ENCODE results near the gene DAB1. TPM values are rescaled to one million over a fixed set of nuclear protein-coding genes. Genes with fewer than 3 reads are reported as not detected.

DAB1 gene
- total RNA-seq, 1 donor from 2014 or later: 0.25 TPM

DNA sequence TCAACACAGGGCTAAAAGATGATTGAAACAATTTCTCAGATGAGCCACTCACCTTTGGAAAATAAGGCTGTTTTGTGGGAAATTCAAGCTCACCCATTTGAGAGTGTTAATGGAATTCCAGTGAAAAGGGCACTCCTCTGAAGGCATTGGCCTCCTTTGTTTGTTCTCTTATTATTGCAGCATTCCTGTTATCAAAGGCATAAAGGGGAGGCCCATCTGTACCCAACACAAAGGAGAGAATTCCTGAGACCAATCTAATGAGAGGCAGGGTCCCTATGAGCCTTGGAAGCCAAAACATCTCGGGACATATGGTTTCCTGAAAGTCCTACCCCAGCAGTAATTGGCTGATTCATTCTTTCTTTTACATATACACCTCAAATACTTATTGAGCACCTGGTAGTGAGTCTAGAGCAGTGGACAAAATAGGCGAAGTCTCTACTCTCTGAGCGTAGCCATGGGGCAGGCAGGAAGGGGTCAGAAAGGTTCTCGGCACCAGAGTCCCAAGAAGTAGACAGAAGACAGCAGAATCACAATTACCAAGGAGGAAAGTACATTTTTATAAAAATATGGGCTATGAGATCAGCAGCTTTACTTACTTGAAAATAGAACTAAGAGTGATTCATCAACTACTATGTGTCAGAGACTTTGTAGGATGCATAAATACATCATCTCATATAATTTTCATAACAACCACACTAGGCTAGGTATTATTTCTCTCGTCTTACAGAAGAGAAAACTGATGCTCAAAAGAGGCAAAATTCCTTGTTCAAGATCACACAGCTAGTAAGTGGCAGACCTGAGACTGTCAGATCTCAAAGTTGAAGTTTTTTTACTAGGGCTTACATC is 218.7 kb downstream of the DAB1 start:
- no peak for DNase-seq (ENCODE audit: low read depth)
- no peak for TF ChIP-seq CTCF (IDR thresholded peaks at IDR 0.05; ENCODE audit: insufficient read depth, low read length, poor library complexity, severe bottlenecking)
- no peaks in the 10 kb centered on the region for H3K27me3 ChIP-seq (ENCODE audit: control insufficient read depth, insufficient read depth, low read length)
- H3K4me3 ChIP-seq (ENCODE audit: low read depth, low read length): no peak overlapping the region
- no peaks in the 10 kb centered on the region for H3K36me3 ChIP-seq (ENCODE audit: control insufficient read depth, insufficient read depth, low read length)

GRCh38 chr1:57204091-57204490 is 219.8 kb downstream of the DAB1 start:
- Histone ChIP-seq H3K27me3 (ENCODE audit: control insufficient read depth, insufficient read depth, low read length) (no peaks in the 10 kb centered on the region), H3K36me3 (ENCODE audit: control insufficient read depth, insufficient read depth, low read length) (no peaks in the 10 kb centered on the region), H3K4me3 (ENCODE audit: low read depth, low read length) (no peak overlapping the region)
- DNase-seq (ENCODE audit: low read depth): no peak
- no peak for TF ChIP-seq CTCF (IDR thresholded peaks at IDR 0.05; ENCODE audit: insufficient read depth, low read length, poor library complexity, severe bottlenecking)

- no peaks in the 10 kb centered on the region for H3K27me3 ChIP-seq (ENCODE audit: control insufficient read depth, insufficient read depth, low read length)
- no peaks in the 10 kb centered on the region for H3K36me3 ChIP-seq (ENCODE audit: control insufficient read depth, insufficient read depth, low read length)
- DNase-seq (ENCODE audit: low read depth): no peak
- TF ChIP-seq CTCF (IDR thresholded peaks at IDR 0.05; ENCODE audit: insufficient read depth, low read length, poor library complexity, severe bottlenecking): no peak
- H3K4me3 ChIP-seq (ENCODE audit: low read depth, low read length): no peak overlapping the region
These were observed 221.6 kb downstream of the DAB1 start for GRCh38 chr1:57202241-57202640.

DNA sequence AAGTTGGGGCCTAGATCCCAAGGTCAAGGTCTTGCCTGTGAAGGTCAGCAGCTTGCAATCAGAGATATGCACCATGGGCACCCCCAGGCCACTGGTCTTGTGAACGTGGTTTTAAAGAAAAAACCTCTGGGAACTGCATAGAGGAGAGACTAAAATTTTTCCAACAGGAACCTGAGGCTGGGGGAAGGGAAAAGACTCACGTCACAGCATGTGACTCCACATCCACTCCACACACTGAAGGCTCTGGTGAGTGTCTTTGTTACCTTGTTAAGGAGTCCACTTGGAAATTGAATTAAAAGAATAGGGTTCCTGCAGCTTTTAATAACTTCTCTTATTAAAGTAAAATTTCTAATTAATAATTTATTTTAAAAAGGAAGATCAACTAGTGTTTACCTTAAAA is 224.9 kb downstream of the DAB1 start:
- Histone ChIP-seq H3K36me3 (ENCODE audit: control insufficient read depth, insufficient read depth, low read length) (no peaks in the 10 kb centered on the region), H3K27me3 (ENCODE audit: control insufficient read depth, insufficient read depth, low read length) (no peaks in the 10 kb centered on the region), H3K4me3 (ENCODE audit: low read depth, low read length) (no peak overlapping the region)
- DNase-seq (ENCODE audit: low read depth): no peak
- TF ChIP-seq CTCF (IDR thresholded peaks at IDR 0.05; ENCODE audit: insufficient read depth, low read length, poor library complexity, severe bottlenecking): no peak

DNA sequence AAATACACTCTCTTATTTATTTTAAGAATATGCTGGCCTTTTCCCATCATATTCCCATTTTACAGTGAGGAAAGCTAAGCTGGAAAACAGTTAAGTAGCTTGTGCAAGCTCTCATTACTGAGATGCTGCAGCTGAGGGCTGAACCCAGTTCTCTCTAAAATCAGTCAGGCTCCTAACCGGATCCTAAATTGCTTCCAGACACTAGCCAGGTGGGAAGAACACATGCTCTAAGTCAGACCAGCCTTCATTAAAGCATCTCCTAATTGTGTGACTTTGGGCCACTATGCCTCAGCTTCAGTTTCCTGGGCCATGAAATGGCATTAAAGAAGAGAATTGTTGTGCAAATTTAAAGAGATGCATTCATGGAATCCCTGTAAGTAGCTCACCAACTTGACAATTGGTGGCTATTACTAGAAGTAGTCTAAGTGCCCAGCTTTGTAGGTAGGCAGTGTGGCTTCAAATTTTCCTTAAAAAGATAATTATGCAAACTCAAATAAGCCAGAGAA is 228.4 kb downstream of the DAB1 start:
- Histone ChIP-seq H3K27me3 (ENCODE audit: control insufficient read depth, insufficient read depth, low read length) (no peaks in the 10 kb centered on the region), H3K36me3 (ENCODE audit: control insufficient read depth, insufficient read depth, low read length) (no peaks in the 10 kb centered on the region), H3K4me3 (ENCODE audit: low read depth, low read length) (no peak overlapping the region)
- no peak for TF ChIP-seq CTCF (IDR thresholded peaks at IDR 0.05; ENCODE audit: insufficient read depth, low read length, poor library complexity, severe bottlenecking)
- DNase-seq (ENCODE audit: low read depth): no peak

Measured in kidney epithelial cell (primary cell).